H1 (cell line): Measurements from ENCODE around the gene MPND. TPM values are rescaled to one million over a fixed set of nuclear protein-coding genes. Genes with fewer than 3 reads are reported as not detected.

Experiments used
- RAD21 ChIP-seq, 2 experiments: IDR thresholded peaks in 1 of 2; conservative IDR thresholded peaks in 1 of 2; 2 replicates each; pipeline ENCODE4 v1.6.1; 2011; ENCODE audit warnings: low read depth in 2 of 2, low read length in 2 of 2, improper control_type of control experiment in 1 of 2, inconsistent platforms in 1 of 2, mild to moderate bottlenecking in 1 of 2, moderate library complexity in 1 of 2
- SIN3A ChIP-seq, 2 experiments: IDR thresholded peaks in 1 of 2; conservative IDR thresholded peaks in 1 of 2; 2 replicates each; pipeline ENCODE4 v1.6.1; 2011 to 2012; ENCODE audit warnings: low read length in 2 of 2, improper control_type of control experiment in 1 of 2, low read depth in 1 of 2, mild to moderate bottlenecking in 1 of 2
- SP4 ChIP-seq: IDR thresholded peaks from 2 replicates; pipeline ENCODE4 v1.6.1; 2012; ENCODE audit warnings: low read length, inconsistent platforms
- polyA plus RNA-seq, 7 experiments: library from polyadenylated mRNA; depleted of rRNA in 3 of 7; stranded (reverse) in 5 of 7; unstranded in 2 of 7; fragments of >200 nt in 5 of 7; fragments of 200-250 nt in 2 of 7; gene quantifications; 1 replicate in 5 of 7; 2 replicates in 1 of 7; 4 replicates in 1 of 7; pipeline versions ENCODE4 v1.2.1 to v1.2.3, GENCODE V29; 2011 to 2013; ENCODE audit warnings: missing spikeins in 2 of 7, mixed read lengths in 2 of 7
- total RNA-seq: library from RNA; stranded (reverse); fragmentation: NEBNext Ultra II Directional; extraction: Animal tissue kit (Norgen Biotek cat#: 25700); gene quantifications from 2 replicates; pipeline ENCODE4 v1.2.1, GENCODE V29; 2021

The MPND gene
- total and polyA plus RNA-seq, 2 of the 8 experiments (the other 6 are each of a cell fraction or from before 2014, with no cell fraction given): 22.9 to 27.7 TPM

DNA sequence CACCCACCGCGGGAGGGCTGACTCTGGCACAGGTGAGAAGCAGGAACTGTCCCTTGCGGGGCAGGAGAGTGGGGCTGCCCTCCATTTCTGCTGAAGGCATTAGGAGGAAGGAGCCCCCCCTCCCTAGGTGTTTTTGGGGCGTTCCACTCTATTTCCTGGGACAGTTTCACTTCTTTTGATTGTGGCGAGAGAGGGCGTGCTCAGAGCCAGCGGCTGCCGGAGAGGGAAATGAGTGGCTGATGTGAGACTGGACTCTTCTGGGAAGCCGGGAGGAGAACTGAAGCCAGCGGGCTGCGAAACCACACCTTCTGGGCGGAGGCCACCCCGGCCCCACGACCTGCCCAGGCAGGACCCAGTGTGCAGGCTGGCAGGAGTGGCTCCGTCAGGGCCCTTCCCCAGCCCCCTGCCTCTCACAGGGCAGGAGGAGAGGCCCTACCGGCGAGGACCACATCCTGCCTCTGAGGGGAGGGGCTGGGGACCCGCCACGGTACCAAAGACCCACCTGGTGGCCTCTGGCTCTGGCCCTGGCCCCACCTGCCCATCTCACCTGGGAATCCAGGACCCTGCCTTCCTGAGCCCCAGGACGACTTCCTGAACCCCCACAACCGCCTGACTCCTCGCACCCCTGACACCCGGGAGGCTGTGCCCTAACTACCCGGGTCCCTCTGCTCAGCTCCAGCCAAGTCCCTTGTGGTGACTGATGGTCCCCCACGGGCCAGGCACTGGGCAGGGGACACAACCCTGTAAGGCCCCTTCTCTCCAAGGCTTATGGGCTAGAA is 25.9 kb downstream of the MPND start (continued):
- no peak for TF ChIP-seq SIN3A (conservative IDR thresholded peaks at IDR 0.05 in 1 of 2, IDR thresholded peaks at IDR 0.05 in 1 of 2; ENCODE audit: low read depth in 1 of 2, low read length in 2 of 2)
- TF ChIP-seq RAD21 (IDR thresholded peaks at IDR 0.05 in 1 of 2, conservative IDR thresholded peaks at IDR 0.05 in 1 of 2; ENCODE audit: low read depth in 2 of 2, low read length in 2 of 2): no peak
- no peak for TF ChIP-seq SP4
